Subcutaneous abdominal adipose tissue (tissue), 5 donors: ENCODE measurements around the gene SIVA1.
"Not testable (repeated sequence)": the region's sequence is repeated elsewhere in the genome, so short reads cannot be mapped to it uniquely, and the experiment has no call there.

Source experiments
- H3K27ac ChIP-seq: one replicate; pipeline ENCODE4 v1.7.0; 2013; ENCODE audit warnings: low read depth, mild to moderate bottlenecking, inconsistent platforms, low read length, moderate library complexity
- H3K27me3 ChIP-seq, 5 donors: one replicate each; pipeline ENCODE4 v1.7.0; 2013; ENCODE audit warnings: low read length in 5 of 5, inconsistent platforms in 1 of 5; ENCODE audit not compliant: control insufficient read depth in 5 of 5, insufficient read depth in 4 of 5
- H3K36me3 ChIP-seq, 5 donors: one replicate each; pipeline ENCODE4 v1.7.0; 2013; ENCODE audit warnings: low read length in 5 of 5; ENCODE audit not compliant: control insufficient read depth in 5 of 5, insufficient read depth in 5 of 5
- H3K4me1 ChIP-seq, 5 donors: one replicate each; pipeline ENCODE4 v1.7.0; 2013; ENCODE audit warnings: low read length in 5 of 5, mild to moderate bottlenecking in 3 of 5, moderate library complexity in 1 of 5; ENCODE audit not compliant: control insufficient read depth in 5 of 5, insufficient read depth in 5 of 5
- H3K4me3 ChIP-seq, 5 donors: one replicate each; pipeline ENCODE4 v1.7.0; 2013; ENCODE audit warnings: low read length in 5 of 5, low read depth in 1 of 5
- H3K9ac ChIP-seq, 5 donors: one replicate each; pipeline ENCODE4 v1.7.0; 2013; ENCODE audit warnings: low read length in 5 of 5, mild to moderate bottlenecking in 4 of 5, moderate library complexity in 3 of 5
- H3K9me3 ChIP-seq, 5 donors: one replicate each; pipeline ENCODE4 v1.7.0; 2013; ENCODE audit warnings: low read length in 5 of 5; ENCODE audit not compliant: control insufficient read depth in 5 of 5
- donor health status: healthy.
- donor health status: healthy.
- donor health status: healthy.
- donor health status: healthy.
- donor health status: healthy.

Gene SIVA1

DNA sequence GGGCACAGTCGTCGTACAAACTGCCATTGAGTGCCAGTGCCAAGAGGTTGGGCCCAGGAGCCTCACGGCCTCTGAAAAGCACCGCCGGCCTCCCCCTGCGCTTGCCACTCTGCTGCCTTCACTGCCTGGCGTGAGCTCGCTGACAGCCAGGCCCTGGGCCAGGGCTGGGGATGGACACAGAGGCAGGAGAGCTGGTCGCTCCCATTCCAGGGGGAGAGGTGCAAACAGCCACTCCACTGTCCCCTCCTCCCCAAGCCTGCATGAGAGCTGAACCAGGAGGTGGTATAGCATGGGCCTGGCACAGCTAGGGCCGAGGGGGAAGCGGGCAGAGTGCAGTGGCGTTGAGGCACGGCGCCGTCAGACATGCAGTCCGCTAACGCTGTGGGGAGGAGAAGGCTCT lies 24.3 kb upstream of the SIVA1 start:
- H3K4me1 ChIP-seq = peaks cover 0 to 55% (median 36%) of the 10 kb centered on the region in 5 donors
- no peaks in the 10 kb centered on the region for H3K27me3 ChIP-seq
- H3K27ac ChIP-seq = no peak overlapping the region
- no peak overlapping the region for H3K9ac ChIP-seq
- no peaks in the 10 kb centered on the region for H3K9me3 ChIP-seq
- no peaks in the 10 kb centered on the region for H3K36me3 ChIP-seq
- H3K4me3 ChIP-seq = no peak overlapping the region

DNA sequence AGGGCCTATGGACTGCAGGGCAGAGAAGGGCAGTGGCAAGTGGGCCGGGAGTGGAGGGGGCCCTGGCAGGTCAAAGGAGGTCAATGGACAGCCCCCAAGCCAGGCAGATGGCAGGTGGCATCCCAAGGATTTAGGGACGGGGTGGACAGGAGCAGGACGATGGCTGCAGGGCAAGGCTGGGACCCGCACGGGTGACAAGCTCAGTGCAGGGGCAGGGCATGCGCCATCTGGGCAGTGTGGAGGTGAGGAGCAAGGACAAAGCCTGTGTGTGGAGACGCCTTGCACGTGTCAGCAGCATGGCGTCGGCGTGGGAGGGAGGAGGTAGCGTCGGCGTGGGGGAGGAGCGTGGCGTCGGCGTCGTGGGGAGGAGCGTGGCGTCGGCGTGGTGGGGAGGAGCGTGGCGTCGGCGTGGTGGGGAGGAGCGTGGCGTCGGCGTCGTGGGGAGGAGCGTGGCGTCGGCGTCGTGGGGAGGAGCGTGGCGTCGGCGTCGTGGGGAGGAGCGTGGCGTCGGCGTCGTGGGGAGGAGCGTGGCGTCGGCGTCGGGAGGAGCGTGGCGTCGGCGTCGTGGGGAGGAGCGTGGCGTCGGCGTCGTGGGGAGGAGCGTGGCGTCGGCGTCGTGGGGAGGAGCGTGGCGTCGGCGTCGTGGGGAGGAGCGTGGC lies 23.6 kb upstream of the SIVA1 start:
- H3K27ac ChIP-seq, H3K27me3 ChIP-seq, H3K4me3 ChIP-seq, H3K9me3 ChIP-seq, H3K9ac ChIP-seq, H3K36me3 ChIP-seq: not testable (repeated sequence)
- peaks cover 0 to 59% (median 33%) of the 10 kb centered on the region in 5 donors for H3K4me1 ChIP-seq

DNA sequence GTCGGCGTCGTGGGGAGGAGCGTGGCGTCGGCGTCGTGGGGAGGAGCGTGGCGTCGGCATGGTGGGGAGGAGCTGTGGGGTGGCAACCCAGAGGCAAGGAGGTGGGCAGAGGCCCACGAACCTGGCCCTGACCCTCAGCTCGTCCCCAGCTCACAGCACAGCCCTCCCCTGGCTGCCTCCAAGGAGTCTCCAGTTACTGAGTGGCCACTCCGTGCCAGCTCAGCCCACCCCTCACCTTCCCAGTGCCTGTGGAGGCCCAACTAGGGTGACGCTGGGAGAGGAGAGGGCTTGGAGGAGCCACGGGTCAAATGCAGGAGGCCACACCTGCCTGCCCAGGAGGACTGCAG lies 23.1 kb upstream of the SIVA1 start:
- Histone ChIP-seq H3K4me1 (peaks cover 0 to 60% (median 29%) of the 10 kb centered on the region in 5 donors), H3K27me3 (no peaks in the 10 kb centered on the region), H3K36me3 (no peaks in the 10 kb centered on the region), H3K9me3 (no peaks in the 10 kb centered on the region), H3K9ac (no peak overlapping the region), H3K27ac (no peak overlapping the region), H3K4me3 (no peak overlapping the region)

DNA sequence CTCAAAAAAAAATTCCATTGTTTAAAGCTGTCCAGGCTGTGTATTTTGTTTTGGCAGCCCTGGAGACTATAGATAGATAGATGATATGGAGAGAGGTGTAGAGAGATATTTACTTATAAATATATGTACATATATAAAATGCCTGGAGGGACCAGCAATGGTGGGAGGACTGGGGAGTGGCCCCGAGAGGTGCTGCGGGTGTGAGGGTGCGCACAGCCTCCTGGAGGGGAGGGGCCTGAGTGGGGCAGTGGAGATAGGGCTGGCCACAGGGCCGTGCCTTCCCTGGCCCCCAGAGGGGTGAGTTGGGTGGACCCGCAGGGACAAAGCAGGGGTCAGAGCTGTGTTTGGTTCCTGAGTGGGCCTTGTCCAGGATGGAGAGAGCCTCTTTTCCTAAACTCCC lies 22.5 kb upstream of the SIVA1 start:
- no peak overlapping the region for H3K9ac ChIP-seq
- no peaks in the 10 kb centered on the region for H3K36me3 ChIP-seq
- H3K27me3 ChIP-seq = no peaks in the 10 kb centered on the region
- H3K4me3 ChIP-seq = no peak overlapping the region
- H3K27ac ChIP-seq = no peak overlapping the region
- H3K9me3 ChIP-seq = no peaks in the 10 kb centered on the region
- peaks cover under 1 to 60% (median 27%) of the 10 kb centered on the region in 5 donors for H3K4me1 ChIP-seq

DNA sequence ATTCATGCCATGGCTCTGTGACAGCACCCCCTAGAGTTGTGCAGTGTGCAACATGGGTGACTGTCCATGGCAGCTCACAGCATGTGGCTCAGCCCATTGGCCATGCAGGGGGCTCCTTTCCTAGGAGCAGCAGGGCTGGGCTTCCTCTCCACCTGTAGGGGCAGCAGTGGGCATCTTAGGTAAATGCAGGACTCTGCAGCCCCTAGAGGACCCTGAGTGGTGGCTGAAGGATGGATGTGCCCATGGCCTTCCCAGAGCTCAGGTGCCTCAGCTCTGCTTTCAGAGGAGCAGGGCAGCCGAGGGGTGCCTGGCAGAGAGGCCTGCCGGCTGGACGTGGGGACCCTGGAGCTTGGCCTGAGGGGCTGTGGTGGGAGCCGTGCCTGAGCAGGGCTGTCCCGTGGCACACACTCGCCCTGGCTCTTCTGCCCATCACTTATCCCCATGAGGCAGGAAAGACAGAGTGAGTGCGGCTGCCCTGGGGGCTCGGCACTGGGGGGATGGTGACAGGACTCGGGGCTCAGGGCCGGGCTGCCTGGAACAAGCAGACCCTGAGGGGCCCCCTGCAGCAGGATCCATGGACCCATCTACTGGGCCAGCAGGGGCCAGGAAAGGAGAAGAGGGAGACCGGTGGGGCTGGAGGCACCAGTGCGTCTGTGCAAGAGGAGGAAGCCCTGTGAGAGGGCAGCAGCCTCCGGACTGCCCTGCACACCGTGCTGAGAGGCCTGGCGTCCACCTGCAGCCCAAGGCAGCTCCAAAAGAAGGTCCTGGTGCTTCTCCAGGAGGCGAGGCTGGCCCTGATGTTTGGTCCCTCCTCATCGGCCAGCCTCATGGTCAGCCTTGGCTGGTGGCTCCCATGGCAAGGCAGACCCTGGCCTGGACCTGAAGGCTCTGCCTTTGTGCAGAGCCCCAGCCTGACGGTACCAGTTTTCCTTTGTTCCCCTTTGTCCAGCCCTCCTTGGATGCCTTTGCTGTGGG lies 21.3 kb upstream of the SIVA1 start:
- H3K9ac ChIP-seq = no peak overlapping the region
- H3K27me3 ChIP-seq = no peaks in the 10 kb centered on the region
- no peak overlapping the region for H3K27ac ChIP-seq
- no peaks in the 10 kb centered on the region for H3K36me3 ChIP-seq
- no peaks in the 10 kb centered on the region for H3K9me3 ChIP-seq
- H3K4me1 ChIP-seq = peaks cover 4 to 60% (median 27%) of the 10 kb centered on the region in 5 donors
- no peak overlapping the region for H3K4me3 ChIP-seq

DNA sequence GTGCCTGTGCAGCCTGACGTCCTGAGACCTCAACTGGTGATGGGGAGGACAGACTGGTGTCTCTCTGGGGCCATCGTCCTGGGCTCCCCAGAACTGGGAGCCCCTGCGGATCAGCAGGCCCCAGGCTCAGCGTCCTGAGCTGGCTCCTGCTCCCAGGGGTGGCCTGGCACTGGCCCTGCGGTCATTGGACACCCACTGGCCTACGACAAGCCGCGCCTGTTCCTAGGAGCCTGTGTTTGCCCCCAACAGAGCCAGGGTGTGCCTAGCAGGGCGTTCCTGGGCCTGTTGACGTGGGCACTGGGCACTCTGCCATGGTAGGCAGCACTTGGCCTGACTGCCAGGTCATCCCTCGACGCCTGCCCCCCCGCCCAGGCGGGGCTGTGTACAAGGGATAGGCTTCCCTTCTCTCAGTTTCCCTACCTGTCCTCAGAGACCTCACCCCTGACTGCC lies 20.6 kb upstream of the SIVA1 start:
- Histone ChIP-seq H3K9me3 (no peaks in the 10 kb centered on the region), H3K4me1 (peaks cover 4 to 59% (median 27%) of the 10 kb centered on the region in 5 donors), H3K27me3 (no peaks in the 10 kb centered on the region), H3K27ac (no peak overlapping the region), H3K36me3 (no peaks in the 10 kb centered on the region), H3K4me3 (no peak overlapping the region), H3K9ac (no peak overlapping the region)

DNA sequence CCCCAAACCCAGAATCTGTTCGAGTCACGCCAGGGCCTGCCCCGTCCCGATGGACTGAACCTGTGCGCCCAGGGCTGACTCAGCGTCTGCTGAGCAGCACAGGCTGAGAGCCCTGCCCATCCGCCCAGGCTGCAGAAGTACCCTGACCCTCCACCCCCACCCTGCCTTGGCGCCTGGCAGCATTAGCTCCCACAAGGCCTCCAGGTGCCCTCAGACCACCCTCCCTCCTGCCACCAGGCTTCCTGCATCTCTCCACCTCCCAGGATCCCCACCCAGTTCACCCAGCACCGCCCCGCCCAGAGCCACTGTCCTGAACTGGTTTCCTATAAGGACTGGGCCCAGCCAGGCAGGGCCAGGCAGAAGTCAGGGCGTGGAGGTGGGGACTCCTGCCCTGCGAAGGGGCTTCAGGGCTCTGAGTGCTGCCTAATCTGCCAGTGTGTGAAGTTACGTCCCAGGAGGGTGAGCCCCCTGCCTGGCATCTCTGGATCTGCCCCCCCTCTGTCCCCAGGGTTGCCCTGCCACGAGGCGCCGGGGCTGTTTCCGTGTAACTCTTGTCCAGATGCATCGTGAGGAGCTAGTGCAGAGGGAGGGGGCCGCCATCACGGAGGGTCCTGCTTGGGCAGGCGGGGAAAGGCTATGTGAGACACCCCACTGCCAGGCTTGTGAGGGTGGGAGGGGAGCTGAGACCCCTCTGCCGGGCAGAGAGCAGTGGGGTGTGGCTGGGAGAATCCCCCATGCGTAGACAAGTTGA lies 19.8 kb upstream of the SIVA1 start:
- Histone ChIP-seq H3K4me1 (peaks cover 4 to 57% (median 27%) of the 10 kb centered on the region in 5 donors), H3K9ac (no peak overlapping the region)

DNA sequence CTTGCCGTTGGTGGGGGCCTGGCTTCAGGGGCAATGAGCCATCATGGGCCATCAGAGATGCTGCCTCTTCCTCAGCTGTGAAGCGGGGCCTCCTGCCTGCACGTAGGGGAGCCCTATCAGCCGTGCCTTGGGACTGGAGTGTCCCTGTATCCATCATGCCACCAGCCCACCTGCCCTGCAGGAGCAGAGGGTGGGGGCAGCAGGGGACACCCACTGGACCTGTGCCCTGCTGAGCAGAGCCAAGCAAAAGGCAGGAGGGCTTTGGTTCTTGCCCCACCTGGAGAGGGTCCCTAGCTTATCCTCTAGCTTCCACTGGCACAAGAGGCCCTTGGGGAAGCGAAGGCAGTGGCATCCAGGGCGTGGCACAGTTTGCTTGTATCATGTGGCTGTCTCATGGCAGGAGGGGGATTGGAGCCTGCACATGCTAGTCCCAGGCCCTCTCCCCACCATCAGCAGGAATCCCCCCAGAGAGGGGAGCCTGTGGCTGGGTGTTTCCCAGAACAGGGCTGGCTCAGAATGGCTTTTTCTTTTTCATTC lies 18.8 kb upstream of the SIVA1 start:
- peaks cover 4 to 57% (median 27%) of the 10 kb centered on the region in 5 donors for H3K4me1 ChIP-seq
- no peak overlapping the region for H3K9ac ChIP-seq
- no peak overlapping the region for H3K27ac ChIP-seq
- peaks cover 0 to 2% (median 0%) of the 10 kb centered on the region in 5 donors for H3K36me3 ChIP-seq
- H3K27me3 ChIP-seq = no peaks in the 10 kb centered on the region
- H3K9me3 ChIP-seq = no peaks in the 10 kb centered on the region
- H3K4me3 ChIP-seq = no peak overlapping the region

More for the DNA sequence above, 19.8 kb upstream of the SIVA1 start:
- no peaks in the 10 kb centered on the region for H3K27me3 ChIP-seq
- H3K9me3 ChIP-seq = no peaks in the 10 kb centered on the region
- H3K4me3 ChIP-seq = no peak overlapping the region
- H3K27ac ChIP-seq = no peak overlapping the region
- H3K36me3 ChIP-seq = no peaks in the 10 kb centered on the region

DNA sequence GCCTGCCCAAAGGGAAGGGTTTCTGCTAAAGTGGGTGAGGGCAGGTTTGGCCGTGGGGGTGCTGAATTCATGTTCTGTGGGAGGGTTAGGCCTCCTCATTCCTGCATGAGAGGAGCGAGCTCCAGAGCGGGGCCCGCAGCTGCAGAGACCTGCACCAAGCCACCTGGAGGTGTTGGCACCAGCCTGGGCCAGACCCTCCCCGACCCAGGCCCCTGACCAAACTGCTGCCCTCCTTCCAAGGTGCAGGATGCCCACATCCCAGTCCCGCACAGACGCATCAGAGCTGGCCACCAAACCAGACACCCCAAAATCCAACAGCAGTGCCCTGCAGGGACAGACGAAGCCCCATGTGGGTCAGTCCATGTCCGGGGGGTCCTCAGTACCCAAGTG lies 18.4 kb upstream of the SIVA1 start:
- no peak overlapping the region for H3K4me3 ChIP-seq
- H3K9ac ChIP-seq = no peak overlapping the region
- H3K27ac ChIP-seq = peak overlapping the region; percentile 75
- peaks cover 0 to 3% (median under 1%) of the 10 kb centered on the region in 5 donors for H3K36me3 ChIP-seq
- no peaks in the 10 kb centered on the region for H3K9me3 ChIP-seq
- no peaks in the 10 kb centered on the region for H3K27me3 ChIP-seq
- peaks cover 4 to 57% (median 27%) of the 10 kb centered on the region in 5 donors for H3K4me1 ChIP-seq
